Measurements from ENCODE around the gene TMEM214. TPM values are rescaled to one million over a fixed set of nuclear protein-coding genes. Genes with fewer than 3 reads are reported as not detected.

The TMEM214 gene
- total and polyA plus RNA-seq, 8 donors: 17.1 to 206 (median 35.6) TPM

GRCh38 chr2:27086090-27086723 lies 53.4 kb downstream of the TMEM214 start:
- Histone ChIP-seq H3K27me3 (no peaks in the 10 kb centered on the region), H3K27ac (peak overlapping the region; percentile 83 to 92 (median 89)), H3K9me3 (no peaks in the 10 kb centered on the region), H3K4me1 (peaks cover 33 to 70% (median 56%) of the 10 kb centered on the region in 4 donors), H3K4me3 (peak overlapping the region; percentile 63 to 79 (median 65)), H3K36me3 (peaks cover 0 to 17% (median 6%) of the 10 kb centered on the region in 4 donors)
- peak; percentile 97 to 99 for DNase-seq
- intact Hi-C loops (cut with DNase I; ENCODE audit: low total_unique reads): loop anchor here (10.0 kb wide), 1 partner anchor 51 kb away; the partner anchor contains the start of gene TMEM214
- peak; percentile 68 to 94 (median 84) for TF ChIP-seq POLR2AphosphoS5 (IDR thresholded peaks at IDR 0.05)
- peak in 5 of 7 experiments; percentile 72 to 99 (median 94) for TF ChIP-seq CTCF (IDR thresholded peaks at IDR 0.05)
- TF ChIP-seq POLR2A (IDR thresholded peaks at IDR 0.05): no peak
- no peak for TF ChIP-seq EP300 (IDR thresholded peaks at IDR 0.05)
- WGBS, 5 donors: 0 to 1% (median 1%) methylated on average over 31 to 81 of the region's 81 CpGs

- WGBS, 5 donors: 8 to 12% (median 10%) methylated on average over 24 to 54 of the region's 54 CpGs
- Histone ChIP-seq H3K27ac (peak within 1 kb of the TSS; percentile 83 to 92 (median 89)), H3K27me3 (no peaks in the 10 kb centered on the region), H3K4me3 (peak within 1 kb of the TSS; percentile 63 to 79 (median 65)), H3K4me1 (peaks cover 26 to 62% (median 48%) of the 10 kb centered on the region in 4 donors), H3K9me3 (no peaks in the 10 kb centered on the region), H3K36me3 (peaks cover 0 to 16% (median 6%) of the 10 kb centered on the region in 4 donors)
- peak in 1 of 7 experiments; percentile 11 for TF ChIP-seq CTCF (IDR thresholded peaks at IDR 0.05)
- no peak for TF ChIP-seq EP300 (IDR thresholded peaks at IDR 0.05)
- no peak for TF ChIP-seq POLR2AphosphoS5 (IDR thresholded peaks at IDR 0.05)
- TF ChIP-seq POLR2A (IDR thresholded peaks at IDR 0.05): no peak
- peak; percentile 61 to 73 for DNase-seq
- intact Hi-C loops (cut with DNase I; ENCODE audit: low total_unique reads): loop anchor here (10.0 kb wide), 1 partner anchor 52 kb away; the partner anchor contains the start of gene TMEM214
Measured at GRCh38 chr2:27086724-27087593, 54.2 kb downstream of the TMEM214 start, which contains the start of gene KHK. Gene KHK, plus strand, starts transcription at chr2:27086772. Its CDS starts 488 bp downstream, at chr2:27087260.

GRCh38 chr2:27087823-27088410 lies 55.2 kb downstream of the TMEM214 start:
- H3K4me1 ChIP-seq: peaks cover 21 to 62% (median 39%) of the 10 kb centered on the region in 4 donors
- intact Hi-C loops (cut with DNase I; ENCODE audit: low total_unique reads): loop anchor here (10.0 kb wide), 1 partner anchor 53 kb away; the partner anchor contains the start of gene TMEM214
- peaks cover 0 to 11% (median under 1%) of the 10 kb centered on the region in 4 donors for H3K36me3 ChIP-seq
- no peak for DNase-seq
- no peaks in the 10 kb centered on the region for H3K27me3 ChIP-seq
- no peak overlapping the region for H3K27ac ChIP-seq
- WGBS, 5 donors: 82 to 92% (median 90%) methylated on average over 5 of the region's 5 CpGs
- no peak overlapping the region for H3K4me3 ChIP-seq
- no peaks in the 10 kb centered on the region for H3K9me3 ChIP-seq
- TF ChIP-seq POLR2A (IDR thresholded peaks at IDR 0.05) (no peak), EP300 (IDR thresholded peaks at IDR 0.05) (no peak), CTCF (IDR thresholded peaks at IDR 0.05) (no peak), POLR2AphosphoS5 (IDR thresholded peaks at IDR 0.05) (no peak)

- H3K27ac ChIP-seq: no peak overlapping the region
- no peaks in the 10 kb centered on the region for H3K27me3 ChIP-seq
- TF ChIP-seq POLR2AphosphoS5 (IDR thresholded peaks at IDR 0.05) (no peak), EP300 (IDR thresholded peaks at IDR 0.05) (no peak), CTCF (IDR thresholded peaks at IDR 0.05) (no peak), POLR2A (IDR thresholded peaks at IDR 0.05) (no peak)
- no peak overlapping the region for H3K4me3 ChIP-seq
- intact Hi-C loops (cut with DNase I; ENCODE audit: low total_unique reads): loop anchor here (10.0 kb wide), 1 partner anchor 54 kb away; the partner anchor contains the start of gene TMEM214
- peaks cover 0 to 6% (median 0%) of the 10 kb centered on the region in 4 donors for H3K36me3 ChIP-seq
- no peaks in the 10 kb centered on the region for H3K9me3 ChIP-seq
- H3K4me1 ChIP-seq: peaks cover 21 to 58% (median 35%) of the 10 kb centered on the region in 4 donors
- no peak for DNase-seq
- 65 to 84% (median 73%) methylated on average over 5 to 6 of the region's 6 CpGs for WGBS, 5 donors
Measured at GRCh38 chr2:27088634-27089033, 55.9 kb downstream of the TMEM214 start.

All from stomach (tissue), 9 donors.